Measurements from ENCODE around the gene ATN1.

Gene ATN1

GRCh38 chr12:6977653-6978052, 49.9 kb downstream of the ATN1 start:
- DNase-seq: no peak

DNA sequence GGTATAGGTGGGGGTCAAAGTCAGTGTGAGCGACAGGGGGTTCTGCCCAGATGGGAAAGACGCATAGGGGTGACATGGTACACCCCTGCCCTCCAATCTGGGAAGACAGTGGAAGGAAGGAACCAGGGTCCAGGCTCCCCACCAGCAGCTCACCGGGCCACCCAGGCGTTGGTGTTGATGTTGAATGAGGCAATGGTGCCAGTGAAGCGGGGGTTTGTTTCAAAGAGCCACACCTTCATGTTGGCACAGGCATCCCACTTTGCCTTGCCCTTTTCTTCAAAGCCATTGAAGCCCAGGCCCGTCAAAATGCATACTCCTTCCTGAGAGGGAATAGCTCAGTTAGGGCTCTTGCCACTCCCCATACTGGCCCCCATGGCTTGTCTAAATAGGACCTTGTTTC, 50.4 kb downstream of the ATN1 start:
- no peak for DNase-seq

DNA sequence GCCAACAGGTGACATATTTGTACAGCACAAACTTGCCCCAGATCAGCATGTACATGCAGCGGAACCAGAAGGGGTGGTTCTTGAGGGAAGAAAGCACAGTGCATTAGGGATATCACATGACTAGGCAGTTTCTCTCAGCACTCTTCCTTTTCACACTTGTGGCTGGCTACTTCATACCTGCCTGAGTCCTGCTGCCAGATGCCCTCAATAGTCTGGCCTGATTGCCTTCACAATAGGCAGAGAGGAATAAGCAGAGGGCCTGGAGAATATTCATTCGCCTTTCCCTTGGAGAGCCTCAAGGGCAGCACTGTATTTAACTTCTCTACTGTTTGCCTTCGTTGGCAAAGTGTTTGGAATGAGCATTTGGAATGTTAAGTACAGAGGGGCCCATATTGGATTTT, 50.9 kb downstream of the ATN1 start:
- DNase-seq: no peak

GRCh38 chr12:6979021-6979420, 51.3 kb downstream of the ATN1 start:
- DNase-seq: no peak

- DNase-seq: no peak
These were observed 51.7 kb downstream of the ATN1 start for GRCh38 chr12:6979453-6979852.

DNA sequence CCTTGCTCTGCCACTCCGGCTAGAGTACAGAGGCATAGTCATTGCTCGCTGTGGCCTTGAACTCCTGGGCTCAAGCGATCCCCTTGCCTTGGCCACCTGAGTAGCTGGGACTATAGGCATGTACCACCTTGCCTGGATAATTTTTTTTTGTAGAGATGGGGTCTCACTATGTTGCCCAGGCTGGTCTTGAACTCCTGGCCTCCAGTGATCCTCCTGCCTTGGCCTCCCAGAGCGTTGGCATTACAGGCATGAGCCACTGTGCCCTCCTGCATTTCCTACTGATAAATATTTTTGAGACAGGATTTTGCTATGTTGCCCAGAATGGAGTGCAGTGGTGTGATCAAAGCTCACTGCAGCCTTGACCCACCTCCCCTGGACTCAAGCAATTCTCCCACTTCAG, 52.3 kb downstream of the ATN1 start:
- no peak for DNase-seq

- DNase-seq: no peak
These were observed 53.0 kb downstream of the ATN1 start for GRCh38 chr12:6980740-6981139.

GRCh38 chr12:6981152-6982052, 53.6 kb downstream of the ATN1 start:
- DNase-seq: no peak

- no peak for DNase-seq
These were observed 54.8 kb downstream of the ATN1 start for GRCh38 chr12:6982532-6982931.

DNA sequence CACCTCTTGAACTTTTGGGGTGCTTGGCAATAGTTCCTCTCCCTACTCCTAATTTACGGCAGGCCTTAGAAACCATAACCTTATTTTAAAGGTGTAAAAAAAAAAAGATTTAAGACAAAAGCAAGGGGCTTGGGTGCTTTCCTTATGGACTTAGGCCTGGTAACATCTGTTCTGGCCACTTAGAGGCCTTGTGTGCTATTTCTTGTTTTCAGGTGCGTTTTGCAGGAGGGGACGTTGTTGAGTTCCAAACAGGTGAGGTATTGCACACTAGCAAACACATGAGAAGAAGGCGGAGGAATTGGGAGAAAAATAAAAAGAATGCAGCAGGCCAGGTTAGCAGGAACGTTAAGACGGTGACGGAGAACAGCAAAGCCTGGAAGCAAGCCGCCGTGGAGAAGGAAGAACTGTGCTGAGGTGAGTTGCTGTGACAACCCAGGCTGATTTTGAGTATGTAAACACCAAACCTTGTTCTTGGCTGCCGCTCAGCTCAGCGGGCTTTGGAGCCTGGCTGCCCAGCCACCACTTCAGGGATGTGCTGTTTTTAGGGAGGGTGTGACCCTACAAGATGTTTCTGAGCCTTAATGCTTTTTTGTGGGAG, 60.3 kb downstream of the ATN1 start:
- no peak for DNase-seq

Data from inflammatory macrophage (primary cell).